Measurements from ENCODE around the gene EXOC4.

The EXOC4 gene

GRCh38 chr7:134009314-134010110 is 756.6 kb downstream of the EXOC4 start:
- TF ChIP-seq CTCF (IDR thresholded peaks at IDR 0.05) = no peak
- no peaks in the 10 kb centered on the region for H3K27me3 ChIP-seq
- H3K4me3 ChIP-seq = no peak overlapping the region
- no peaks in the 10 kb centered on the region for H3K9me3 ChIP-seq
- H3K4me1 ChIP-seq = no peaks in the 10 kb centered on the region
- peak in 1 of 2 donors; percentile 25 for DNase-seq
- intact Hi-C loops (cut with DNase I; ENCODE audit: low total_unique reads) = no loop called here
- no peak overlapping the region for H3K27ac ChIP-seq
- H3K36me3 ChIP-seq = no peaks in the 10 kb centered on the region

DNA sequence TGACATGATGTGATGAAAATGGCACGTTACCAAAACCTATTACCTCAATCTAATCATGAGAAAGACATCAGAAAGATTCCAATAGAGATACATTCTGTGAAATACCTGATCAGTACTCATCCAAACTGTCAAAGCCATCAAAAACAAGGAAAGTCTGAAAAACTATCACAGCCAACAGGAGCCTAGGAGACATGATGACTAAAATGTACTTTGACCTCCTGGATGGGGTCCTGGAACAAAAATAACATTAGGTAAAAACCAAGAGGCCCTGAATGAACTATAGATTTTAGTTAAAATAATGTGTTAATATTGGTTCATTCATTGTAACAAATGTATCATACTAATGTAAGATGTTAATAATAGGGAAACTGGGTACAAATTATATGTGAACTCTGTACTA is 760.4 kb downstream of the EXOC4 start:
- Histone ChIP-seq H3K4me1 (no peaks in the 10 kb centered on the region), H3K36me3 (no peaks in the 10 kb centered on the region), H3K9me3 (no peaks in the 10 kb centered on the region), H3K27me3 (no peaks in the 10 kb centered on the region), H3K27ac (no peak overlapping the region), H3K4me3 (no peak overlapping the region)
- no peak for TF ChIP-seq CTCF (IDR thresholded peaks at IDR 0.05)
- intact Hi-C loops (cut with DNase I; ENCODE audit: low total_unique reads) = no loop called here
- DNase-seq = no peak

DNA sequence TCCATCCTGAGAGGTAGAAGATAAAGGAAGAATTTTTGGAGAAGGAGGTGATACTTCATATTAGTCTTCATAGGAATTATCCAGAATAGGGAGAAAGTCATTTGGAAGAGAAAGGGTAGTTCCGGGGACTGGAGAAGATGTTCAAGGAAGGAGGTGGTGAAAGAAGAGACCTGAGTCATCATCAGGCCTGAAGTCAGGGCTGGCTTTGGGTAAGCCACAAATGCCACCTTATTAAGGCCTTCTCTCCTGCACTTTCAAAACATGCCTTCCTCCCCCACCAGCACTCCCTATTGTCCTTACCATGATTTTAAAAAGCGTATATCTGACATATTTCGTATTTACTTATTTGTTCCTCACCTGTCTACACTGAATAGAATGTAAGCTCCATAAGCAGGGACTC is 762.1 kb downstream of the EXOC4 start:
- TF ChIP-seq CTCF (IDR thresholded peaks at IDR 0.05) = no peak
- no peaks in the 10 kb centered on the region for H3K4me1 ChIP-seq
- no peak for DNase-seq
- no peak overlapping the region for H3K27ac ChIP-seq
- no peaks in the 10 kb centered on the region for H3K9me3 ChIP-seq
- no peaks in the 10 kb centered on the region for H3K27me3 ChIP-seq
- no peaks in the 10 kb centered on the region for H3K36me3 ChIP-seq
- intact Hi-C loops (cut with DNase I; ENCODE audit: low total_unique reads) = no loop called here
- no peak overlapping the region for H3K4me3 ChIP-seq

DNA sequence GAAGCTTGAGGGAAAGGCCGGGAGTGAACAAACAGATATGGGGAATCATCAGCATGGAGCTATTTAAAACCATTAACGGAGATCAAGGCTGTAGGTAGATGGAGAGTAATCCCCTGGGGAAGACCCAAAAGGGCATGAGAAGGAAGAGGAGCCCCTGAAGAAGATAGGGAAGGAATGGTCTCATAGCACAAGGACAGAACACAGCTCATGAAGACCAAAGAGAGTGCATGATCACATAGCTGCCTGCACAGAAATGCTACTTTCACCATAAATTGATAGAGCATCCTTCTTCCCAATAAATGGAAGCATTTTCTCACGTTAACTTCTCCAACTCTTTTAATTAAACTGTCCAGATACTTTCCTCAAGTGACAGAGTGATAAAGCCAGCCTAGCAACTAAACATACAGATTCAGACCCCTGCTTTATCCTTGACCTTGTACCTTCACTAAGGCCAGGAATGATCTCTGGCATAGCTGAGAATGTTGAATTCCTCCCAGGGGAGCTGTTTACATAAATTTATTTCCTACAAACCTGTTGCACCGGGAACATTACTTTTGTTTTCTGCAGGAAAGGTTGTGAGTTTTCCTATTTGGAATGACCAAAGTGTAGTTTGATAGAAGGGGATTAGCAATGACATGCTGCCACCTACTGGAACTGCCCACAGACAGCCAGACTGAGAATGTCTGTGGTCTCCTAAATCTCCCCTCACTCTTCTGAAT is 763.5 kb downstream of the EXOC4 start:
- Histone ChIP-seq H3K36me3 (no peaks in the 10 kb centered on the region), H3K4me1 (no peaks in the 10 kb centered on the region), H3K4me3 (no peak overlapping the region), H3K27ac (no peak overlapping the region), H3K9me3 (no peaks in the 10 kb centered on the region), H3K27me3 (no peaks in the 10 kb centered on the region)
- intact Hi-C loops (cut with DNase I; ENCODE audit: low total_unique reads) = no loop called here
- TF ChIP-seq CTCF (IDR thresholded peaks at IDR 0.05) = peak; percentile 28 to 46
- DNase-seq = no peak

DNA sequence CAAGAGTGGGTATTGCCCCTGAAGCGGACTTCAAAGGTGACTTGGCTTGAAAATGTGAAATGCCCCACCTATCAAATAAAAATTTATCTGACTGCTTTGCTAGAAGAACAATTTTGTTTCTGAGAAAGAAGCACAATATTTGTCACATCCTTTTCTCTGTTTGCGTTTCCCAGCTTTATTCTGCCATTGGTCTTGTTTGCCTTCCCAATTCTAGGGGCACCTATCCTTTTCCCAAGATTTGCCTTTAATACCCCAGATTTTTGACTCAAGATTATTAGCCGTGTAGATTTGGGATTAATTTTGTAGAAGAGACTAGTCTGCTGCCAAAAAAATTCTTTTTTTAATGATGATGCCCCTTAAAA is 764.0 kb downstream of the EXOC4 start:
- Histone ChIP-seq H3K36me3 (no peaks in the 10 kb centered on the region), H3K9me3 (no peaks in the 10 kb centered on the region), H3K27ac (no peak overlapping the region), H3K4me3 (no peak overlapping the region), H3K27me3 (no peaks in the 10 kb centered on the region), H3K4me1 (no peaks in the 10 kb centered on the region)
- TF ChIP-seq CTCF (IDR thresholded peaks at IDR 0.05) = no peak
- intact Hi-C loops (cut with DNase I; ENCODE audit: low total_unique reads) = no loop called here
- no peak for DNase-seq
